Effector memory CD4-positive, alpha-beta T cell (primary cell): Measurements from ENCODE around the gene TUBGCP6.

Source experiments
- DNase-seq, 3 donors: peaks; one replicate each; pipeline ENCODE4 v3.0.0-alpha.2; 2020
- H3K27ac ChIP-seq: 2 replicates; pipeline ENCODE4 v1.7.0; 2013; ENCODE audit warnings: mild to moderate bottlenecking, low read length, moderate library complexity; ENCODE audit not compliant: insufficient read depth, poor library complexity, severe bottlenecking
- H3K27me3 ChIP-seq: replicated peaks from 2 replicates; pipeline ENCODE4 v1.7.0; 2013; ENCODE audit warnings: mild to moderate bottlenecking, low read length; ENCODE audit not compliant: insufficient read depth, control insufficient read depth, poor library complexity, severe bottlenecking
- H3K36me3 ChIP-seq: 2 replicates; pipeline ENCODE4 v1.7.0; 2013; ENCODE audit warnings: mild to moderate bottlenecking, low read length, moderate library complexity; ENCODE audit not compliant: control insufficient read depth, insufficient read depth
- H3K4me1 ChIP-seq: 2 replicates; pipeline ENCODE4 v1.7.0; 2013; ENCODE audit warnings: low read length, mild to moderate bottlenecking; ENCODE audit not compliant: control insufficient read depth, insufficient read depth, poor library complexity, severe bottlenecking
- H3K4me3 ChIP-seq: 2 replicates; pipeline ENCODE4 v1.7.0; 2013; ENCODE audit warnings: low read length, low read depth, mild to moderate bottlenecking; ENCODE audit not compliant: insufficient read depth, poor library complexity, severe bottlenecking
- H3K9me3 ChIP-seq: 2 replicates; pipeline ENCODE4 v1.7.0; 2013; ENCODE audit warnings: mild to moderate bottlenecking, low read length, moderate library complexity; ENCODE audit not compliant: control insufficient read depth

Gene TUBGCP6

DNA sequence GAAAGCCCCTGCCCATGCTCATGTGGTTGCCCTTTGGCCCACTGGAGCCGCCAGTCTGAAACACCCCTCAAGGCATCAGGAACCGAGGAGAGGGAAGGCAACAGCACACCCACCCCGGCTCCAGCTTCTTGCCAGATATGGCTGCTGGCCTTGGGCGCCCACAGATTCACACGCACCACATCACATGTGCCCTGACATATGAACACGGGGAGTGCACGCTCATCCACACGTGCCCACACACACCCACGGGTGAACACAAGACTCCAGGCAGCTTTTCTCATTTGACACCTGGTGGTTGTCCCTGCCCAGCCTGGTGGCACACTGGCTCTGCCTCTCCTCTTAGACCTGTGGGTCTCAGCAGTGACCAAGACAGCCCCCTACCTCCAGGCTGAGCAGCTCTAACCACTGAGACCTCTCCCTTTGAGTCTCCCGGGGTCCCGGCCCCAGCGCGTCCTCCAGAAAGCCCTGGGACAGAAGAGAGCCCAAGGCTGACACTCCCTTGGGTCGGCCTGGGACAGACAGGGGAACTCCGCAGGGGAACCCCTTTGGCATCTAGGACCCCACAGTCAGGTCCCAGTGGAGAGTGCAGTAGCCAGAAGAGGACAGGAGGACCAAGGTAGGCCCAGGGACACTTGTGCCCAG is 19.4 kb upstream of the TUBGCP6 start:
- no peak overlapping the region for H3K4me3 ChIP-seq
- H3K27me3 ChIP-seq: peaks cover 17% of the 10 kb centered on the region

DNA sequence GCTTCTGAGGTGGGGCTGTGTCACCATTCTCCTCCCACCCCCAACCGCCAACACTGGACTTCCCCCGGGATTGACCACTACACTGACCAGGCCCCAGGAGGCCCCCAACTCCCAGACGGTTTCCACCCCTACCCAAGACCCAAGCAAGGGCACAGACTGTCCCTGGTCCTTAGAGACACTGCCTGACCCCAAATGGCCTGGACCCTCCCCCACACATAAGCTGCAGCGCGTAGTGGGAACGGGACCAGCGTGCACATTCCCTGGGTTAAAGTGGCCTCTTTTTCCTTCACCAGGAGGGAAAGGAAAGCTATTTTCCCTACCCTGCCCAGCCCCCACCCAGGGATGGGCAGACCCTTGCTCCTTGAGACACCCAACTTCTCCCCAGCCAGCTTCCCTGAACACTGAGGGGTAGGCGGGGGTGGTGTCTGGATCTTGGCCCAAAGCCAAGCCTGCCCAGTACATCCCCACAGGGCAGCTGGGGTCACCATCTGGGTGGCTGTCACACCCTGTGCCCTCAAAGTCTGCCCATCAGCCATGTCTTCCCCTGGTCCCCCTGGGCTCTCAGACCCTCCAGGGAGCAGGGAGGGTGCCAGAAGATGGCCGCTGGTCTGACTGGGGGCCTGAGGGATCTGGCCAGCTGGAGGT is 18.3 kb upstream of the TUBGCP6 start:
- peaks cover 17% of the 10 kb centered on the region for H3K27me3 ChIP-seq
- H3K9me3 ChIP-seq: no peaks in the 10 kb centered on the region
- no peaks in the 10 kb centered on the region for H3K36me3 ChIP-seq
- no peak for DNase-seq
- no peak overlapping the region for H3K27ac ChIP-seq
- no peak overlapping the region for H3K4me3 ChIP-seq
- peaks cover 5% of the 10 kb centered on the region for H3K4me1 ChIP-seq

More for the DNA sequence above, 19.4 kb upstream of the TUBGCP6 start:
- no peak for DNase-seq
- Histone ChIP-seq H3K27ac (no peak overlapping the region), H3K4me1 (peaks cover 10% of the 10 kb centered on the region), H3K9me3 (no peaks in the 10 kb centered on the region), H3K36me3 (no peaks in the 10 kb centered on the region)

- no peak for DNase-seq
- Histone ChIP-seq H3K4me3 (no peak overlapping the region), H3K27me3 (peaks cover 17% of the 10 kb centered on the region), H3K9me3 (no peaks in the 10 kb centered on the region), H3K36me3 (no peaks in the 10 kb centered on the region), H3K4me1 (no peaks in the 10 kb centered on the region), H3K27ac (no peak overlapping the region)
These were observed 17.7 kb upstream of the TUBGCP6 start for GRCh38 chr22:50262460-50262911.

DNA sequence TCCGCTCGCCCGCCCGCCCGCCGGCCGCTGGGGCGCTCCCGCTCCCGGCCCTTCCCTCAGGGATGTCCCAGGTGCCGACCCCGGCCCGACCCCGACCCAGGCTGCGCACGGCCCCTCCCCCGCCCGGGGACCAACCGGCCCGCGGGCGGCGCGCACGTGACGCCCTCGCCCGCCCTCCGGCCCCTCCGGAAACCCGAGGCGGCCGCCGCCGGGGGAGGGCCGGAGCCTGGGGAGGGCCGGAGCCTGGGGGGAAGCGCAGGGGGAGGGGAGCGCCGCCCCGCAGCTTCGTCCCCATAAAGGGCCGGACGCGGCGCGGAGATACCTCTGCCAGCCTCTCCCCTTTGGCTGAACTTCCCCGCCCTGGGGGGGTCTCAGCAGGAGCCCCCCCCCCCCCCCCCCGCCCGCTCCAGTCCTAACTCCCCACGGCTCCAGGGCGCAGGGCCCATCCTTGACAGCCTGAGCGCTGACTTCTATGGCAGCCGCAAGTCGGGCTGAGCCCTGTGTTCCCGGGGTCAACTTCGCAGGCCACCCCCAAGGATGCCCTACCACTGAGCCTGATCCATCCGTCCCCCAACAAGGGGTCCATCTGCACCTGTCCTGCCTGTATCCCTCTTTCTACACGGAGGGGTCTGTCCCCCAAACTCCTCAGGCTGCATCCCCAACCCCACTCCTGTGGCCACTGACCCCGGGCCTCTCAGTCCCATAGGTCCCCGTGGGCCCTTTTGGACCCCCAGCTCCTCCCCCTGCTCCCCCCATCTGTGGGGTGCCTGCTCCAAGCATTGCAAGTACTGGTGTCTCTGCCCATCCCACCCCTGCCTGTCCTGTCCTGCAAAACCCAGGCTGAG is 17.0 kb upstream of the TUBGCP6 start, which contains the start of gene MAPK12:
Gene MAPK12 (minus strand): TSS at position 69 of the 845 bp plus-strand sequence. CDS start 174 bp downstream, outside the sequence.
- H3K27ac ChIP-seq: no peak within 1 kb of the TSS
- H3K27me3 ChIP-seq: peaks cover 17% of the 10 kb centered on the region
- no peaks in the 10 kb centered on the region for H3K9me3 ChIP-seq
- no peaks in the 10 kb centered on the region for H3K4me1 ChIP-seq
- H3K4me3 ChIP-seq: peak within 1 kb of the TSS; percentile 4
- DNase-seq: no peak
- no peaks in the 10 kb centered on the region for H3K36me3 ChIP-seq

GRCh38 chr22:50260801-50261614 is 16.2 kb upstream of the TUBGCP6 start:
- Histone ChIP-seq H3K27ac (no peak overlapping the region), H3K9me3 (no peaks in the 10 kb centered on the region), H3K4me3 (peak overlapping the region; percentile 4), H3K36me3 (no peaks in the 10 kb centered on the region), H3K4me1 (no peaks in the 10 kb centered on the region), H3K27me3 (peaks cover 17% of the 10 kb centered on the region)
- no peak for DNase-seq

GRCh38 chr22:50260434-50260800 is 15.6 kb upstream of the TUBGCP6 start:
- Histone ChIP-seq H3K9me3 (no peaks in the 10 kb centered on the region), H3K27me3 (peaks cover 17% of the 10 kb centered on the region), H3K4me1 (no peaks in the 10 kb centered on the region), H3K36me3 (no peaks in the 10 kb centered on the region), H3K4me3 (no peak overlapping the region), H3K27ac (no peak overlapping the region)
- DNase-seq: no peak

- peaks cover 17% of the 10 kb centered on the region for H3K27me3 ChIP-seq
- DNase-seq: no peak
- H3K9me3 ChIP-seq: no peaks in the 10 kb centered on the region
- no peak overlapping the region for H3K4me3 ChIP-seq
- no peaks in the 10 kb centered on the region for H3K36me3 ChIP-seq
- H3K4me1 ChIP-seq: no peaks in the 10 kb centered on the region
- no peak overlapping the region for H3K27ac ChIP-seq
These were observed 14.5 kb upstream of the TUBGCP6 start for GRCh38 chr22:50259302-50259701.

GRCh38 chr22:50258361-50259292 is 13.8 kb upstream of the TUBGCP6 start:
- no peaks in the 10 kb centered on the region for H3K4me1 ChIP-seq
- H3K27me3 ChIP-seq: peaks cover 17% of the 10 kb centered on the region
- H3K27ac ChIP-seq: no peak overlapping the region
- no peak overlapping the region for H3K4me3 ChIP-seq
- no peaks in the 10 kb centered on the region for H3K36me3 ChIP-seq
- H3K9me3 ChIP-seq: no peaks in the 10 kb centered on the region
- no peak for DNase-seq
